Neural crest cell (in vitro differentiated cells): ENCODE results near the gene ACTRT2. TPM values are rescaled to one million over a fixed set of nuclear protein-coding genes. Genes with fewer than 3 reads are reported as not detected.

ENCODE experiments used
- DNase-seq: peaks from one replicate; pipeline ENCODE4 v3.0.0; 2021; ENCODE audit warnings: low read depth, mixed read lengths, low spot score
- H3K27ac Mint-ChIP-seq: one replicate; pipeline ENCODE4 v1.8.0; 2021; ENCODE audit warnings: mild to moderate bottlenecking, mixed read lengths; ENCODE audit not compliant: unreplicated experiment
- H3K27me3 Mint-ChIP-seq: 2 replicates; pipeline ENCODE4 v1.8.0; 2021; ENCODE audit warnings: low read depth, mild to moderate bottlenecking, mixed read lengths
- H3K36me3 Mint-ChIP-seq: 2 replicates; pipeline ENCODE4 v1.8.0; 2021; ENCODE audit warnings: low read depth, mild to moderate bottlenecking, mixed read lengths
- H3K4me1 Mint-ChIP-seq: 2 replicates; pipeline ENCODE4 v1.8.0; 2021; ENCODE audit warnings: mixed read lengths
- H3K4me3 Mint-ChIP-seq: one replicate; pipeline ENCODE4 v1.8.0; 2021; ENCODE audit warnings: mild to moderate bottlenecking, mixed read lengths
- H3K9me3 Mint-ChIP-seq: 2 replicates; pipeline ENCODE4 v1.8.0; 2021; ENCODE audit warnings: mixed read lengths
- CTCF ChIP-seq: fragments of 200-600 bp; sonication (generic); conservative IDR thresholded peaks from 2 replicates; pipeline ENCODE4 v1.5.0; 2021; ENCODE audit warnings: antibody characterized with exemption, mild to moderate bottlenecking
- total RNA-seq: library from RNA; stranded (reverse); gene quantifications from 2 replicates; pipeline ENCODE4 v1.2.1, GENCODE V29; 2021

Gene ACTRT2
- total RNA-seq, 1 donor from 2014 or later: not detected

DNA sequence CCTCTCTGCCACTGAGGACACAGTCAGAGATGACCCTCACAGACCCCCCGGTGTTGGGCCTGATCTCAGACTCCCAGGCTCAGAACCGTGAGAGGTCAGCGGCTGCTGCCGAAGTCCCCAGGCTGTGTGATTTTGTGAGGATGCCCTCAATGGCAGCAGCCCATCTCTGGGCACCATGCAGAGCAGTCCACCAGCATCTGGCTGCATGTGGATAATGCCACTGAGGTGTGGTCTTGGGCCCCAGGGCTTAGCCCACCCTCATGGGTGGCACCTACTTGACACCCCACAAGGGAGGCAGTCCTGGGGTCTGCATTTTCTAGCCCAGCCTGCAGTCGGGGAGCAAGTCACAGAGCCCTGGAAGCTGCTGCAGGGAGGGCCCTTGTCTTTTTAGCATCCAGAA, 5.5 kb upstream of the ACTRT2 start:
- Mint-ChIP-seq H3K27ac (no peak overlapping the region), H3K4me3 (no peak overlapping the region), H3K4me1 (no peaks in the 10 kb centered on the region), H3K36me3 (no peaks in the 10 kb centered on the region), H3K27me3 (peaks cover 4% of the 10 kb centered on the region), H3K9me3 (no peaks in the 10 kb centered on the region)
- no peak for DNase-seq
- TF ChIP-seq CTCF: no peak

GRCh38 chr1:3016641-3017439, 4.4 kb upstream of the ACTRT2 start:
- Mint-ChIP-seq H3K27ac (no peak overlapping the region), H3K9me3 (no peaks in the 10 kb centered on the region), H3K27me3 (peaks cover 4% of the 10 kb centered on the region), H3K4me1 (no peaks in the 10 kb centered on the region), H3K4me3 (no peak overlapping the region), H3K36me3 (no peaks in the 10 kb centered on the region)
- TF ChIP-seq CTCF: no peak
- no peak for DNase-seq

DNA sequence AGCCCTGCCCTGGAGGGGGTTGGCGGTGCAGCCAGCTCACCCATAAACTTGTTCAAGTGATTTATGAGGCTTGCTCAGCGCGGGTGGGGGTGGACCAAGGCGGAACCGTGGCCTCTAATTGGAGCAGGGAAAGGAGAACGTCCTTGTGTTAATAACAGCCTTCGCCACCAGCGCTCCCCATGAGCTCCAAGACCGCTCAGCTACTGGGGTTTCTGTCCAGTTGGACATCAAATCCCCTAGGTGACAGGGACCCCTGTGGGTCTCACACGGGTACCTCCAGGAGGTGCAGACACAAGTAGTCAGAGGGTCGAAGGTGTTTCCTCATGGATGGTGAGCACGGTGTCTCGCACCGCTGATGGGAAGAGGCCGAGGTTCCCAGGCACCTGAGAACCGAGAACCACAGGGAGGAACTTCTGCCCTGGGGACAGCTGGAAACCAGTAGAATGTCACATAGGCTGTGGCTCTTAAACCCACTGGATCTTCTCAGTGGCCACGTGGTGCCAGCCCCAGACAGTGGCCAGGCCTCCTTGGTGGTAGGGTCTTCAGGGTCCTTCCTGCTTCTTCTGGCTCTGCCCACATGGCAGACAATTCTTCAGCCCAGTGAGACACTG, 3.7 kb upstream of the ACTRT2 start:
- Mint-ChIP-seq H3K4me1 (no peaks in the 10 kb centered on the region), H3K27ac (no peak overlapping the region), H3K27me3 (peaks cover 4% of the 10 kb centered on the region), H3K4me3 (no peak overlapping the region), H3K36me3 (no peaks in the 10 kb centered on the region), H3K9me3 (no peaks in the 10 kb centered on the region)
- TF ChIP-seq CTCF: no peak
- no peak for DNase-seq

GRCh38 chr1:3018051-3018471, 3.2 kb upstream of the ACTRT2 start:
- no peak for TF ChIP-seq CTCF
- Mint-ChIP-seq H3K36me3 (no peaks in the 10 kb centered on the region), H3K27ac (no peak overlapping the region), H3K9me3 (no peaks in the 10 kb centered on the region), H3K4me3 (no peak overlapping the region), H3K27me3 (peaks cover 4% of the 10 kb centered on the region), H3K4me1 (no peaks in the 10 kb centered on the region)
- no peak for DNase-seq

GRCh38 chr1:3018576-3018975, 2.7 kb upstream of the ACTRT2 start:
- Mint-ChIP-seq H3K4me3 (no peak overlapping the region), H3K9me3 (peaks cover 3% of the 10 kb centered on the region)

More at GRCh38 chr1:3018576-3018975, 2.7 kb upstream of the ACTRT2 start:
- no peaks in the 10 kb centered on the region for H3K27me3 Mint-ChIP-seq
- no peak for TF ChIP-seq CTCF
- no peak for DNase-seq
- no peaks in the 10 kb centered on the region for H3K4me1 Mint-ChIP-seq
- no peaks in the 10 kb centered on the region for H3K36me3 Mint-ChIP-seq
- H3K27ac Mint-ChIP-seq: no peak overlapping the region
